SK-N-SH (cell line): ENCODE data around the gene RNASE3.

Experiments
- CTCF ChIP-seq: fragments of 200-600 bp; sonication (generic); IDR thresholded peaks from 2 replicates; pipeline ENCODE4 v1.6.1; 2017; ENCODE audit warnings: antibody characterized with exemption, mild to moderate bottlenecking, moderate library complexity
- ELF1 ChIP-seq: IDR thresholded peaks from 2 replicates; pipeline ENCODE4 v1.4.0; 2012
- FOXJ3 ChIP-seq: sonication (generic); formaldehyde crosslinking; IDR thresholded peaks from 2 replicates; pipeline ENCODE4 v1.5.1; 2020; ENCODE audit warnings: mild to moderate bottlenecking, missing genetic modification reagents
- MXI1 ChIP-seq: IDR thresholded peaks from 2 replicates; pipeline ENCODE4 v1.6.1; 2012; ENCODE audit warnings: mild to moderate bottlenecking, low read depth, low read length, improper control_type of control experiment
- POLR2AphosphoS5 ChIP-seq: IDR thresholded peaks from 2 replicates; pipeline ENCODE4 v1.6.1; 2012; ENCODE audit warnings: low read depth, low read length
- RCOR1 ChIP-seq: fragments of 150-350 bp; IDR thresholded peaks from 2 replicates; pipeline ENCODE4 v1.6.1; 2017; ENCODE audit warnings: antibody characterized with exemption, low read length

GRCh38 chr14:20853042-20853441, 38.1 kb upstream of the RNASE3 start:
- TF ChIP-seq RCOR1 (no peak), CTCF (no peak), POLR2AphosphoS5 (no peak), MXI1 (no peak), FOXJ3 (CRISPR knock-in tag) (no peak), ELF1 (no peak)
